GM12878 (cell line): ENCODE results near the gene SMIM44. TPM values are rescaled to one million over a fixed set of nuclear protein-coding genes. Genes with fewer than 3 reads are reported as not detected.

Experiments
- ATAC-seq: fragments of 200-7000 bp; cut with Tn5 transposase; 3 replicates; pipeline ENCODE4 v1.9.1; 2020; ENCODE audit warnings: mild to moderate bottlenecking, moderate library complexity
- BruUV-seq: library from RNA; stranded (reverse); fragments of 400-500 nt; replicated peaks from 2 replicates; lab custom pipeline; 2021; lab: Mats Ljungman, UMichigan
- CTCF ChIA-PET: fragments of 300-600 bp; sonication (Branson Sonifier 250); formaldehyde crosslinking; extraction: SDS; loops from one replicate; lab custom pipeline; 2021; ENCODE audit warnings: inconsistent platforms; lab: Yijun Ruan, JAX
- POLR2A ChIA-PET: fragments of 350-600 bp; formaldehyde crosslinking; extraction: SDS; loops from one replicate; lab custom pipeline; 2021; ENCODE audit warnings: inconsistent platforms; lab: Charles Lee
- RAD21 ChIA-PET: fragments of 300-600 bp; sonication (Branson Sonifier 250); formaldehyde crosslinking; loops from one replicate; lab custom pipeline; 2023; ENCODE audit warnings: antibody characterized with exemption; ENCODE audit not compliant: unreplicated experiment; lab: Charles Lee
- SMC1A ChIA-PET: fragments of 300-600 bp; sonication (Branson Sonifier 250); formaldehyde crosslinking; loops from one replicate; lab custom pipeline; 2023; ENCODE audit not compliant: unreplicated experiment, uncharacterized antibody; lab: Charles Lee
- DNase-seq: peaks from one replicate; pipeline ENCODE4 v3.0.0-alpha.2; 2011; ENCODE audit warnings: low read depth, low spot score
- FAIRE-seq: peaks from 3 replicates; lab custom pipeline; 2011; peaks lifted over from hg19 to GRCh38; lab: Jason Lieb, UNC
- H2AFZ ChIP-seq: 2 replicates; pipeline ENCODE4 v1.6.0; 2011; ENCODE audit warnings: low read depth, low read length, control low read depth; ENCODE audit not compliant: control insufficient read depth
- H3K27ac ChIP-seq: 2 replicates; pipeline ENCODE4 v1.5.1; 2011; ENCODE audit warnings: control low read depth; ENCODE audit not compliant: control insufficient read depth, insufficient read depth
- H3K27me3 ChIP-seq, 2 experiments: replicated peaks in 1 of 2; 2 replicates each; pipeline versions ENCODE4 v1.6.0 to v1.6.1; 2011; ENCODE audit warnings: low read length in 1 of 2; ENCODE audit not compliant: control insufficient read depth in 2 of 2, insufficient read depth in 2 of 2
- H3K36me3 ChIP-seq, 2 experiments: 2 replicates each; pipeline ENCODE4 v1.5.1; 2011; ENCODE audit warnings: low read length in 1 of 2; ENCODE audit not compliant: control insufficient read depth in 2 of 2, insufficient read depth in 2 of 2
- H3K4me1 ChIP-seq: 2 replicates; pipeline ENCODE4 v1.6.1; 2011; ENCODE audit warnings: mild to moderate bottlenecking, low read length, moderate library complexity, mixed read lengths; ENCODE audit not compliant: control insufficient read depth, insufficient read depth
- H3K4me2 ChIP-seq: 2 replicates; pipeline ENCODE4 v1.6.0; 2011; ENCODE audit warnings: control low read depth; ENCODE audit not compliant: control insufficient read depth, insufficient read depth
- H3K4me3 ChIP-seq: fragments of 200-600 bp; sonication (generic); 2 replicates; pipeline ENCODE4 v1.5.1; 2016
- H3K79me2 ChIP-seq: 2 replicates; pipeline ENCODE4 v1.6.0; 2011; ENCODE audit warnings: low read length; ENCODE audit not compliant: control insufficient read depth, insufficient read depth
- H3K9ac ChIP-seq: 2 replicates; pipeline ENCODE4 v1.8.0; 2011; ENCODE audit warnings: low read length, control low read depth, mixed read lengths; ENCODE audit not compliant: control insufficient read depth, insufficient read depth
- H3K9me3 ChIP-seq: replicated peaks from 3 replicates; pipeline ENCODE4 v1.5.1; 2011; ENCODE audit warnings: mild to moderate bottlenecking, low read length; ENCODE audit not compliant: control insufficient read depth, insufficient read depth
- H4K20me1 ChIP-seq: 2 replicates; pipeline ENCODE4 v1.6.0; 2011; ENCODE audit not compliant: control insufficient read depth, insufficient read depth
- ATF7 ChIP-seq: fragments of 450-650 bp; IDR thresholded peaks from 2 replicates; pipeline ENCODE4 v1.6.1; 2016; ENCODE audit warnings: low read depth, mild to moderate bottlenecking
- IKZF2 ChIP-seq, 2 experiments: fragments of 450-650 bp; IDR thresholded peaks; 2 replicates each; pipeline ENCODE4 v1.6.1; 2017; ENCODE audit warnings: mild to moderate bottlenecking in 2 of 2, moderate library complexity in 2 of 2
- MEF2A ChIP-seq: IDR thresholded peaks from 2 replicates; pipeline ENCODE4 v1.6.1; 2011; ENCODE audit warnings: low read depth, mild to moderate bottlenecking, low read length, moderate library complexity; ENCODE audit not compliant: insufficient read depth
- NFYA ChIP-seq: IDR thresholded peaks from 2 replicates; pipeline ENCODE4 v1.6.1; 2011; ENCODE audit warnings: low read depth, mild to moderate bottlenecking, low read length, improper control_type of control experiment, borderline replicate concordance
- PAX5 ChIP-seq: IDR thresholded peaks from 2 replicates; pipeline ENCODE4 v1.6.1; 2011; ENCODE audit warnings: low read depth, low read length, borderline replicate concordance
- SKIL ChIP-seq: fragments of 450-650 bp; IDR thresholded peaks from 2 replicates; pipeline ENCODE4 v1.6.1; 2017; ENCODE audit warnings: mild to moderate bottlenecking, low read depth, inconsistent platforms; ENCODE audit not compliant: poor library complexity, severe bottlenecking
- YBX1 ChIP-seq: fragments of 450-650 bp; IDR thresholded peaks from 2 replicates; pipeline ENCODE4 v1.6.1; 2016; ENCODE audit warnings: antibody characterized with exemption
- ZNF592 ChIP-seq: fragments of 450-650 bp; IDR thresholded peaks from 2 replicates; pipeline ENCODE4 v1.6.1; 2017; ENCODE audit warnings: mild to moderate bottlenecking, moderate library complexity
- WGBS: methylation state at CpG from one replicate; pipeline ENCODE4 v1.1.6; 2016; ENCODE audit warnings: low lambda C conversion rate; ENCODE audit not compliant: insufficient replicate concordance, insufficient coverage; ENCODE audit errors: missing lambda C conversion rate; 5-methylcytosine and 5-hydroxymethylcytosine counted together
- in situ Hi-C: fragments of 300-500 bp; cut with MboI; formaldehyde crosslinking; loops from 9 replicates; pipeline ENCODE4 v1.14.3; 2018; ENCODE audit warnings: mixed read lengths
- intact Hi-C: fragments of 100-400 bp; cut with micrococcal nuclease; formaldehyde crosslinking; loops from one replicate; pipeline ENCODE4 v1.14.2; 2022; ENCODE audit not compliant: unreplicated experiment
- polyA plus RNA-seq, 11 experiments: library from polyadenylated mRNA; depleted of rRNA in 4 of 11; unstranded in 6 of 11; stranded (reverse) in 5 of 11; fragments of >200 nt; fragmentation: Nextera tagmentation in 4 of 11; fragmentation: Illumina TruSeq in 1 of 11; extraction: Ambion mirVana in 4 of 11; extraction: Trizol in 1 of 11; gene quantifications; 1 replicate in 1 of 11; 2 replicates in 10 of 11; pipeline versions ENCODE4 v1.2.1 to v1.2.3, GENCODE V29; 2011 to 2016; ENCODE audit warnings: inconsistent platforms in 2 of 11, missing spikeins in 2 of 11, low read depth in 1 of 11
- total RNA-seq, 4 experiments: library from RNA; depleted of rRNA in 3 of 4; stranded (reverse); fragments of >200 nt in 3 of 4; fragmentation: Illumina TruSeq in 1 of 4; extraction: Trizol in 1 of 4; gene quantifications; 2 replicates each; pipeline versions ENCODE4 v1.2.1 to v1.2.3, GENCODE V29; 2013 to 2021

The SMIM44 gene
- total and polyA plus RNA-seq, 10 of the 15 experiments (the other 5 are each of a cell fraction or from before 2014, with no cell fraction given): not detected

- Histone ChIP-seq H3K4me1 (no peaks in the 10 kb centered on the region), H3K9ac (no peak overlapping the region), H2AFZ (no peak overlapping the region), H3K9me3 (no peaks in the 10 kb centered on the region), H3K4me3 (no peak overlapping the region), H3K4me2 (no peak overlapping the region), H3K27ac (no peak overlapping the region), H4K20me1 (peaks cover 2% of the 10 kb centered on the region; the same call in 1 of the 2 replicates), H3K79me2 (no peaks in the 10 kb centered on the region), H3K27me3 (no peaks in the 10 kb centered on the region), H3K36me3 (no peaks in the 10 kb centered on the region; a peak in 2 of 4 replicates)
- no peak for ATAC-seq
- no peak for FAIRE-seq
- intact Hi-C loops: no loop called here
- no peak for DNase-seq
- BruUV-seq: no TSS peak
- ChIA-PET RAD21 (interaction anchor here (0.6 kb wide), 1 partner anchor 268 kb away, joined by 3 read pairs; no protein-coding TSS in a partner anchor), CTCF (interaction anchor here (1.0 kb wide), 1 partner anchor 101 kb away, joined by 4 read pairs; no protein-coding TSS in a partner anchor), SMC1A (interaction anchor here (0.7 kb wide), 1 partner anchor 29 kb away, joined by 3 read pairs; no protein-coding TSS in a partner anchor), POLR2A (no interaction called here)
- 78% methylated on average over 9 of the region's 9 CpGs for WGBS
- in situ Hi-C loops: no loop called here
- TF ChIP-seq PAX5 (no peak), SKIL (no peak), YBX1 (no peak), ZNF592 (no peak), IKZF2 (IDR thresholded peaks at IDR 0.05) (no peak), ATF7 (no peak), MEF2A (no peak), NFYA (no peak)
These were observed 16.6 kb downstream of the SMIM44 start for GRCh38 chr19:3466635-3467034.
